HUES64 (cell line): ENCODE data around the gene GRID1.

Source experiments
- H3K27ac ChIP-seq: 2 replicates; pipeline ENCODE4 v1.7.0; 2013; ENCODE audit warnings: low read depth, low read length, inconsistent platforms
- H3K27me3 ChIP-seq: 2 replicates; pipeline ENCODE4 v1.6.1; 2013; ENCODE audit warnings: mild to moderate bottlenecking, low read length; ENCODE audit not compliant: insufficient read depth
- H3K36me3 ChIP-seq: 2 replicates; pipeline ENCODE4 v1.6.1; 2013; ENCODE audit warnings: mild to moderate bottlenecking, low read length; ENCODE audit not compliant: insufficient read depth
- H3K4me1 ChIP-seq: 2 replicates; pipeline ENCODE4 v1.6.1; 2013; ENCODE audit warnings: mild to moderate bottlenecking, low read length, moderate library complexity; ENCODE audit not compliant: insufficient read depth
- H3K4me3 ChIP-seq: 2 replicates; pipeline ENCODE4 v1.5.1; 2013; ENCODE audit warnings: mild to moderate bottlenecking, low read length, moderate library complexity
- H3K9ac ChIP-seq: 2 replicates; pipeline ENCODE4 v1.6.1; 2013; ENCODE audit warnings: mild to moderate bottlenecking, low read depth, low read length
- H3K9me3 ChIP-seq: 2 replicates; pipeline ENCODE4 v1.6.1; 2013; ENCODE audit warnings: low read depth, low read length; ENCODE audit not compliant: insufficient read depth
- WGBS: fragments of 150-250, 120-280 bp; methylation state at CpG from one replicate; pipeline ENCODE4 v1.1.7; 2013; ENCODE audit warnings: missing lambda C conversion rate; 5-methylcytosine and 5-hydroxymethylcytosine counted together

The GRID1 gene

GRCh38 chr10:86194684-86195083 lies 171.9 kb downstream of the GRID1 start:
- no peak overlapping the region for H3K27ac ChIP-seq
- H3K9me3 ChIP-seq, result no peaks in the 10 kb centered on the region
- no peak overlapping the region for H3K9ac ChIP-seq
- no peak overlapping the region for H3K4me3 ChIP-seq
- no peaks in the 10 kb centered on the region for H3K27me3 ChIP-seq
- no peaks in the 10 kb centered on the region for H3K4me1 ChIP-seq
- WGBS, result 88% methylated on average over 5 of the region's 5 CpGs
- no peaks in the 10 kb centered on the region for H3K36me3 ChIP-seq

- no peaks in the 10 kb centered on the region for H3K4me1 ChIP-seq
- no peaks in the 10 kb centered on the region for H3K36me3 ChIP-seq
- H3K27me3 ChIP-seq, result no peaks in the 10 kb centered on the region
- 88% methylated on average over 4 of the region's 4 CpGs for WGBS
- no peaks in the 10 kb centered on the region for H3K9me3 ChIP-seq
- H3K4me3 ChIP-seq, result no peak overlapping the region
- no peak overlapping the region for H3K27ac ChIP-seq
- no peak overlapping the region for H3K9ac ChIP-seq
Observed at GRCh38 chr10:86193841-86194240, 172.8 kb downstream of the GRID1 start.

GRCh38 chr10:86192691-86193090 lies 173.9 kb downstream of the GRID1 start:
- no peak overlapping the region for H3K27ac ChIP-seq
- H3K9ac ChIP-seq, result no peak overlapping the region
- H3K4me1 ChIP-seq, result no peaks in the 10 kb centered on the region
- no peak overlapping the region for H3K4me3 ChIP-seq
- 96% methylated on average over 3 of the region's 3 CpGs for WGBS
- H3K27me3 ChIP-seq, result no peaks in the 10 kb centered on the region
- H3K9me3 ChIP-seq, result no peaks in the 10 kb centered on the region
- H3K36me3 ChIP-seq, result no peaks in the 10 kb centered on the region

- Histone ChIP-seq H3K4me3 (no peak overlapping the region), H3K9me3 (no peaks in the 10 kb centered on the region), H3K9ac (no peak overlapping the region), H3K4me1 (no peaks in the 10 kb centered on the region), H3K27me3 (no peaks in the 10 kb centered on the region), H3K36me3 (no peaks in the 10 kb centered on the region), H3K27ac (no peak overlapping the region)
- whole genome bisulfite sequencing, result 89% methylated on average over 6 of the region's 6 CpGs
Observed at GRCh38 chr10:86192147-86192546, 174.4 kb downstream of the GRID1 start.

GRCh38 chr10:86191686-86192085 lies 174.9 kb downstream of the GRID1 start:
- Histone ChIP-seq H3K9me3 (no peaks in the 10 kb centered on the region), H3K36me3 (no peaks in the 10 kb centered on the region)

GRCh38 chr10:86191166-86191565 lies 175.4 kb downstream of the GRID1 start:
- no peak overlapping the region for H3K27ac ChIP-seq
- H3K9me3 ChIP-seq, result no peaks in the 10 kb centered on the region
- H3K9ac ChIP-seq, result no peak overlapping the region
- no peaks in the 10 kb centered on the region for H3K36me3 ChIP-seq
- no peaks in the 10 kb centered on the region for H3K4me1 ChIP-seq
- H3K4me3 ChIP-seq, result no peak overlapping the region
- 88% methylated on average over 2 of the region's 2 CpGs for WGBS
- H3K27me3 ChIP-seq, result no peaks in the 10 kb centered on the region

More at GRCh38 chr10:86191686-86192085, 174.9 kb downstream of the GRID1 start:
- no peak overlapping the region for H3K9ac ChIP-seq
- H3K4me1 ChIP-seq, result no peaks in the 10 kb centered on the region
- H3K4me3 ChIP-seq, result no peak overlapping the region
- WGBS, result 79% methylated on average over 4 of the region's 4 CpGs
- H3K27me3 ChIP-seq, result no peaks in the 10 kb centered on the region
- no peak overlapping the region for H3K27ac ChIP-seq

GRCh38 chr10:86190291-86190690 lies 176.3 kb downstream of the GRID1 start:
- H3K27ac ChIP-seq, result no peak overlapping the region
- H3K27me3 ChIP-seq, result no peaks in the 10 kb centered on the region
- no peak overlapping the region for H3K9ac ChIP-seq
- no peak overlapping the region for H3K4me3 ChIP-seq
- WGBS, result 96% methylated on average over 2 of the region's 2 CpGs
- no peaks in the 10 kb centered on the region for H3K36me3 ChIP-seq
- H3K4me1 ChIP-seq, result no peaks in the 10 kb centered on the region
- no peaks in the 10 kb centered on the region for H3K9me3 ChIP-seq

- H3K9me3 ChIP-seq, result no peaks in the 10 kb centered on the region
- H3K9ac ChIP-seq, result no peak overlapping the region
- H3K4me3 ChIP-seq, result no peak overlapping the region
- WGBS, result 89% methylated on average over 8 of the region's 8 CpGs
- H3K4me1 ChIP-seq, result no peaks in the 10 kb centered on the region
- no peaks in the 10 kb centered on the region for H3K27me3 ChIP-seq
- no peak overlapping the region for H3K27ac ChIP-seq
- no peaks in the 10 kb centered on the region for H3K36me3 ChIP-seq
Observed at GRCh38 chr10:86189891-86190290, 176.7 kb downstream of the GRID1 start.

GRCh38 chr10:86188796-86189558 lies 177.6 kb downstream of the GRID1 start:
- H3K4me3 ChIP-seq, result no peak overlapping the region
- H3K27me3 ChIP-seq, result no peaks in the 10 kb centered on the region
- no peaks in the 10 kb centered on the region for H3K36me3 ChIP-seq
- no peaks in the 10 kb centered on the region for H3K9me3 ChIP-seq
- H3K27ac ChIP-seq, result no peak overlapping the region
- WGBS, result 91% methylated on average over 6 of the region's 6 CpGs
- H3K4me1 ChIP-seq, result no peaks in the 10 kb centered on the region
- no peak overlapping the region for H3K9ac ChIP-seq

- Histone ChIP-seq H3K9ac (no peak overlapping the region), H3K4me3 (no peak overlapping the region), H3K4me1 (no peaks in the 10 kb centered on the region), H3K27me3 (no peaks in the 10 kb centered on the region), H3K9me3 (no peaks in the 10 kb centered on the region), H3K36me3 (no peaks in the 10 kb centered on the region), H3K27ac (no peak overlapping the region)
- WGBS, result 98% methylated on average over 3 of the region's 3 CpGs
Observed at GRCh38 chr10:86188326-86188725, 178.3 kb downstream of the GRID1 start.

GRCh38 chr10:86187499-86188239 lies 178.9 kb downstream of the GRID1 start:
- no peak overlapping the region for H3K4me3 ChIP-seq
- no peaks in the 10 kb centered on the region for H3K9me3 ChIP-seq
- H3K27me3 ChIP-seq, result no peaks in the 10 kb centered on the region
- 95% methylated on average over 8 of the region's 8 CpGs for WGBS
- H3K9ac ChIP-seq, result no peak overlapping the region
- no peak overlapping the region for H3K27ac ChIP-seq
- no peaks in the 10 kb centered on the region for H3K4me1 ChIP-seq
- H3K36me3 ChIP-seq, result no peaks in the 10 kb centered on the region
